PC-9 (cell line): ENCODE measurements around the gene CPLX3. TPM values are rescaled to one million over a fixed set of nuclear protein-coding genes. Genes with fewer than 3 reads are reported as not detected.

Experiments
- BruUV-seq: library from RNA; stranded (reverse); fragments of 400-500 nt; replicated peaks from 2 replicates; lab custom pipeline; 2021; lab: Mats Ljungman, UMichigan
- CTCF ChIA-PET: fragments of 300-600 bp; sonication (Branson Sonifier 250); formaldehyde crosslinking; loops from one replicate; lab custom pipeline; 2022; ENCODE audit warnings: antibody characterized with exemption; lab: Charles Lee
- POLR2A ChIA-PET: fragments of 300-600 bp; sonication (Branson Sonifier 250); formaldehyde crosslinking; loops from one replicate; lab custom pipeline; 2022; ENCODE audit warnings: antibody characterized with exemption; ENCODE audit not compliant: unreplicated experiment; lab: Charles Lee
- DNase-seq, 2 experiments: peaks; one replicate each; pipeline versions ENCODE4 v3.0.0 to v3.0.0-alpha.2; 2015 to 2022; ENCODE audit warnings: mixed read lengths in 1 of 2
- H2AFZ ChIP-seq: fragments of 200-600 bp; sonication (generic); 2 replicates; pipeline ENCODE4 v1.8.1; 2017; ENCODE audit warnings: antibody characterized with exemption
- H3F3A ChIP-seq: fragments of 200-600 bp; sonication (generic); 2 replicates; pipeline ENCODE4 v1.8.1; 2017; ENCODE audit warnings: antibody characterized with exemption, mild to moderate bottlenecking, low read depth; ENCODE audit not compliant: insufficient read depth
- H3K27ac ChIP-seq: fragments of 200-600 bp; sonication (generic); 2 replicates; pipeline ENCODE4 v1.6.1; 2016; ENCODE audit warnings: mixed run types
- H3K27me3 ChIP-seq: fragments of 200-600 bp; sonication (generic); 2 replicates; pipeline ENCODE4 v1.6.1; 2016; ENCODE audit warnings: low read depth, mixed run types; ENCODE audit not compliant: insufficient read depth
- H3K36me3 ChIP-seq: fragments of 200-600 bp; sonication (generic); 2 replicates; pipeline ENCODE4 v1.6.1; 2016; ENCODE audit warnings: low read depth, mixed run types
- H3K4me1 ChIP-seq: fragments of 200-600 bp; sonication (generic); replicated peaks from 2 replicates; pipeline ENCODE4 v1.6.1; 2016; ENCODE audit warnings: mixed run types; ENCODE audit not compliant: insufficient read depth
- H3K4me2 ChIP-seq: fragments of 200-600 bp; sonication (generic); 2 replicates; pipeline ENCODE4 v1.6.1; 2017; ENCODE audit warnings: mixed run types
- H3K4me3 ChIP-seq: fragments of 200-600 bp; sonication (generic); 2 replicates; pipeline ENCODE4 v1.6.1; 2016; ENCODE audit warnings: mixed run types
- H3K79me2 ChIP-seq: fragments of 200-600 bp; sonication (generic); 2 replicates; pipeline ENCODE4 v1.6.1; 2017; ENCODE audit warnings: low read depth, mixed run types
- H3K9me2 ChIP-seq: fragments of 200-600 bp; sonication (generic); 2 replicates; pipeline ENCODE4 v1.8.1; 2017; ENCODE audit warnings: mild to moderate bottlenecking; ENCODE audit not compliant: insufficient read depth
- H3K9me3 ChIP-seq: fragments of 200-600 bp; sonication (generic); 2 replicates; pipeline ENCODE4 v1.8.1; 2016; ENCODE audit warnings: low read depth; ENCODE audit not compliant: insufficient read depth
- H4K20me1 ChIP-seq: fragments of 200-600 bp; sonication (generic); 2 replicates; pipeline ENCODE4 v1.8.1; 2017; ENCODE audit not compliant: insufficient read depth
- EZH2 ChIP-seq: fragments of 200-600 bp; sonication (generic); IDR thresholded peaks from 2 replicates; pipeline ENCODE4 v1.8.0; 2017; ENCODE audit warnings: antibody characterized with exemption, low read depth
- intact Hi-C: fragments of 100-400 bp; cut with micrococcal nuclease; formaldehyde crosslinking; loops from one replicate; pipeline ENCODE4 v1.10.0; 2022; ENCODE audit not compliant: unreplicated experiment
- total RNA-seq: library from RNA; stranded (reverse); gene quantifications from 2 replicates; pipeline ENCODE4 v1.2.3, GENCODE V29; 2021
- TF ChIP-seq, protein P1 (sequence below): fragments of 200-600 bp; sonication (generic); conservative IDR thresholded peaks from 2 replicates; pipeline ENCODE4 v1.6.1; 2017; ENCODE audit warnings: mixed run types, antibody characterized with exemption, mild to moderate bottlenecking, moderate library complexity

The CPLX3 gene
- total RNA-seq, 1 experiment from 2014 or later, result not detected

GRCh38 chr15:74838137-74838516, 11.7 kb downstream of the CPLX3 start:
- BruUV-seq, result no TSS peak
- POLR2A ChIA-PET, result no interaction called here
- intact Hi-C loops, result no loop called here

GRCh38 chr15:74838746-74839525, 12.5 kb downstream of the CPLX3 start:
- DNase-seq, result no peak
- Histone ChIP-seq H4K20me1 (no peaks in the 10 kb centered on the region; the same call in 1 of the 2 replicates), H3K27me3 (no peaks in the 10 kb centered on the region), H3K4me2 (no peak overlapping the region), H3F3A (peaks cover under 1% of the 10 kb centered on the region; the same call in 1 of the 2 replicates), H3K9me3 (no peaks in the 10 kb centered on the region), H3K36me3 (no peaks in the 10 kb centered on the region), H3K4me3 (no peak overlapping the region), H3K9me2 (no peaks in the 10 kb centered on the region), H3K27ac (no peak overlapping the region), H3K79me2 (no peaks in the 10 kb centered on the region), H3K4me1 (peaks cover 11% of the 10 kb centered on the region), H2AFZ (no peak overlapping the region)
- no peak for TF ChIP-seq EZH2
- TF ChIP-seq, protein P1, sequence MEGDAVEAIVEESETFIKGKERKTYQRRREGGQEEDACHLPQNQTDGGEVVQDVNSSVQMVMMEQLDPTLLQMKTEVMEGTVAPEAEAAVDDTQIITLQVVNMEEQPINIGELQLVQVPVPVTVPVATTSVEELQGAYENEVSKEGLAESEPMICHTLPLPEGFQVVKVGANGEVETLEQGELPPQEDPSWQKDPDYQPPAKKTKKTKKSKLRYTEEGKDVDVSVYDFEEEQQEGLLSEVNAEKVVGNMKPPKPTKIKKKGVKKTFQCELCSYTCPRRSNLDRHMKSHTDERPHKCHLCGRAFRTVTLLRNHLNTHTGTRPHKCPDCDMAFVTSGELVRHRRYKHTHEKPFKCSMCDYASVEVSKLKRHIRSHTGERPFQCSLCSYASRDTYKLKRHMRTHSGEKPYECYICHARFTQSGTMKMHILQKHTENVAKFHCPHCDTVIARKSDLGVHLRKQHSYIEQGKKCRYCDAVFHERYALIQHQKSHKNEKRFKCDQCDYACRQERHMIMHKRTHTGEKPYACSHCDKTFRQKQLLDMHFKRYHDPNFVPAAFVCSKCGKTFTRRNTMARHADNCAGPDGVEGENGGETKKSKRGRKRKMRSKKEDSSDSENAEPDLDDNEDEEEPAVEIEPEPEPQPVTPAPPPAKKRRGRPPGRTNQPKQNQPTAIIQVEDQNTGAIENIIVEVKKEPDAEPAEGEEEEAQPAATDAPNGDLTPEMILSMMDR, result no peak
- intact Hi-C loops, result no loop called here
- POLR2A ChIA-PET, result no interaction called here
- BruUV-seq, result no TSS peak
- CTCF ChIA-PET, result no interaction called here

More at GRCh38 chr15:74838137-74838516, 11.7 kb downstream of the CPLX3 start:
- peaks cover 6% of the 10 kb centered on the region for H3K4me1 ChIP-seq
- H3K4me2 ChIP-seq, result no peak overlapping the region
- H3K9me3 ChIP-seq, result no peaks in the 10 kb centered on the region
- no peaks in the 10 kb centered on the region for H3F3A ChIP-seq
- H3K27me3 ChIP-seq, result no peaks in the 10 kb centered on the region
- no peaks in the 10 kb centered on the region for H3K79me2 ChIP-seq
- no peak overlapping the region for H3K4me3 ChIP-seq
- CTCF ChIA-PET, result no interaction called here
- no peaks in the 10 kb centered on the region for H3K9me2 ChIP-seq
- H3K27ac ChIP-seq, result no peak overlapping the region
- H4K20me1 ChIP-seq, result no peaks in the 10 kb centered on the region; the same call in 1 of the 2 replicates
- no peak for DNase-seq
- H3K36me3 ChIP-seq, result no peaks in the 10 kb centered on the region
- H2AFZ ChIP-seq, result no peak overlapping the region
- TF ChIP-seq EZH2, result no peak
- TF ChIP-seq, protein P1, result no peak

DNA sequence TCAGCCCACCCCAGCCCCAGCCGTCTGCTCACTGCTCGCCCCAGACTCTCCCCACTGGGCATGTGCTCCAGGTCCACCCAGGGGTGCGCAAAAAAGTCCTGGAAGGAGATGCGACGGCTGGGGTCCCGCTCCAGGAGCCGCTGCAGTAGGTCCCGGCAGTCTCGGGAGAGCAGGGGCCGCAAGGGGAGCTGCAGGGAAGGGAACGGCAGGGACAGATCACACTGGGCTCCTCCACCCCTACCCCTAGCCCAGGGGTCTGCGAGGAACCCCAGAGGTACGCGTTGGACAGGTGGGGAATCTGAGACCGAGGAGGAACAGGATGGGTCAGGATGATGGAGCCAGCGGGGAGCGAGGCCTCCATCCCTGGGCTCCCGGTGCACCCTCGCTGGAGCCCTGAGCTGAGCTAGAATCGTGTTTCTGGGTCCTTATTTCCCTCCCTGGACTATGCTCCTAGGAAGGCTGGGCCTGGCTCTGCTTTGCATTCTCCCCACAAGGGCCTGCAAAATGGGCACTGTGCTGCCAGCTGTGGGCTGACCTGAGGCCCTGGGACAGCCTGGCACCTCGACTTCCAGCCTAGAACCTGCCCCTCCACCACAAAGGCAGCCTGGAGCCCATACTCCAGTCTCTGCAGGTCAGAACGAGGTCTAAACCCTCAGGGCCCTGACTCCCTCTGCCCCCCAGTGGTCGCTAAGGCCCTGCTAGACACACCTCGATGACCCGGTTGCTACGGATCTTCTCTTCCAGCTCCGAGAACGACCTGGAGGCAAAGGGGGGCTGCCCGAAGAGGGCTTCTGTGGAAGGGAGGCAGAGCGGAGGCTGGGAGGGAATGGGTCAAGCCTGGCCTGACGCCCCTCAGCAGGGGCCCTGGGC, 13.3 kb downstream of the CPLX3 start:
- Histone ChIP-seq H3K9me2 (no peaks in the 10 kb centered on the region), H3F3A (peaks cover 3% of the 10 kb centered on the region; the same call in 1 of the 2 replicates), H3K4me1 (peaks cover 11% of the 10 kb centered on the region), H3K27ac (no peak overlapping the region), H3K36me3 (no peaks in the 10 kb centered on the region), H3K4me2 (no peak overlapping the region), H3K27me3 (no peaks in the 10 kb centered on the region), H4K20me1 (no peaks in the 10 kb centered on the region; the same call in 1 of the 2 replicates), H3K9me3 (no peaks in the 10 kb centered on the region), H3K79me2 (no peaks in the 10 kb centered on the region), H2AFZ (no peak overlapping the region), H3K4me3 (no peak overlapping the region)
- intact Hi-C loops, result no loop called here
- ChIA-PET CTCF (no interaction called here), POLR2A (no interaction called here)
- TF ChIP-seq EZH2, result no peak
- TF ChIP-seq, protein P1, result no peak
- no peak for DNase-seq
- BruUV-seq, result no TSS peak
